Stimulated activated CD4-positive, alpha-beta T cell treated with anti-CD3 and anti-CD28 coated beads, Interleukin-2, amount 100 ng/mL, for 48 hours (primary cell): ENCODE data around the gene RASGRF1.

Experiments used
- DNase-seq, 2 donors: peaks; one replicate each; pipeline ENCODE4 v3.0.0-alpha.2; 2020

Gene RASGRF1

DNA sequence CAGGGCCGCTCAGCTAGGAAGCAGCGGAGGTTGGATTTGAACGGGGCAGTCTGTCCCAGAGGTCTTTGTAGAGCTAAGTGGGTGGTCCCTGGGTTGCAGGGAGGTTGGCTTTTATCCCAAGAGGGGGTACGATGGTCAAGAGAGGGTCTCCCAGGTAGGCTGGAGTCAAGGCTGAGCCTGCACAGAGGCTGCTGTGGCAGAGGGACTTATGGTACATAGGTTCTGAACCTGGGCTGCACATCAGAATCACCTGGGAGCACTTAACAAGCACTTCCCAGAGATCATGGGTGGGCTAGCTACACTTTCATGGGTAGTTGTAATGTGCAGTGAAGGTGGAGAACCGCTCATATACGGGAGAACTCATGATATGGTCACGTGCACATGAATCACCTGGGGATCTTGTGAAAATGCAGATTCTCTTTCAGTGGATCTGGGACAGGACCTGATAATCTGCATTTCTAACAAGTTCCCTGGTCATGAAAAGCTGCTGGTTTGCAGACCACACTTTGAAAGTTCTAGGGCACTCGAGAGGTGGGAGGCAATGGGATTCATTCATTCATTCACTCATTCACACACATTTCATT, 2.9 kb upstream of the RASGRF1 start:
- no peak for DNase-seq

DNA sequence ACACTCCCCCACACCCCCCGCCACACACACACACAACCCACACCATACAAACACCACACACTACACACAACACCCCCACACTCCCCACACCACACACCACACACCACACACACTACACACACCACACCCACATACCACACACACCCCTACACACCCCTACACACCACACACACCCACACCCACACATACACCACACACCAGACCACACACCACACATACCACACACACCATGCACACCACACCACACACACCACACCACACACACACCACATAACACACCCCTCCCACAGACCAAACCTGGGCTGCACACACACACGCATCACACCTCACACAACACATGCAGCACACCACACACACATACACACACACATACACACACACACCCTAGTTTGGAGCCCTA, 1.8 kb upstream of the RASGRF1 start:
- no peak for DNase-seq

DNA sequence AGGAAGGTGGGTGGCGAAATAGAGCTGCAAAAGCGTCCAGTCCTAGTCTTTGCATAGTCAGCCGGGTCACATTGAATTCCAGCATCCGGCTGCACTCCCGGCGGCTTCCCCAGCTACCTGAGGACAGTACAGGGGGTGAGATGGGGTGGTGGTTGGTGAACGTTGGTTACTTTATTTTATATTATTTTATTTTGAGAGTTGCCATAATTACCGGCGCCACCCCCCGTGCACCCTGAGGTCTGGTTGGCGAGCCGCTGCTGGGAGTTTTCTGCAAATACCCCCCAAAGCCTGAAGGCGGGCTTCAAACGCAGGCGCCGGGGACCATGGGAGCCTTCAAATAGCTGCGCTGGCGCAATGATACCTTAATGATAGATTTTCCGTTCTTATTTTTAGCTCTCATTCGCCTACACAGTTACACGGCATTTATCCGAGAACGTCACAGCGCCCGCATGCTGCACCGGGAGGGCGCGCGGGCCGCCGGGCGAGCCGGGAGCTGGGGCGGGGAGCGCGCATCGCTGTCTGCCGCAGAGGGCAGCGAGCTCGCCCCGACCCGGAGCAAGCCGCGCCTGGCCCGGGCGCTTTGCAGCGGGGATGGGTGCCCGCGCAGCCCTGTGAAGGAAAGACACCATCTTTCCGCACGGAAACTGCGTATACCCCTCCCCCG, 756 bp upstream of the RASGRF1 start:
- peak; percentile 13 to 16 for DNase-seq

DNA sequence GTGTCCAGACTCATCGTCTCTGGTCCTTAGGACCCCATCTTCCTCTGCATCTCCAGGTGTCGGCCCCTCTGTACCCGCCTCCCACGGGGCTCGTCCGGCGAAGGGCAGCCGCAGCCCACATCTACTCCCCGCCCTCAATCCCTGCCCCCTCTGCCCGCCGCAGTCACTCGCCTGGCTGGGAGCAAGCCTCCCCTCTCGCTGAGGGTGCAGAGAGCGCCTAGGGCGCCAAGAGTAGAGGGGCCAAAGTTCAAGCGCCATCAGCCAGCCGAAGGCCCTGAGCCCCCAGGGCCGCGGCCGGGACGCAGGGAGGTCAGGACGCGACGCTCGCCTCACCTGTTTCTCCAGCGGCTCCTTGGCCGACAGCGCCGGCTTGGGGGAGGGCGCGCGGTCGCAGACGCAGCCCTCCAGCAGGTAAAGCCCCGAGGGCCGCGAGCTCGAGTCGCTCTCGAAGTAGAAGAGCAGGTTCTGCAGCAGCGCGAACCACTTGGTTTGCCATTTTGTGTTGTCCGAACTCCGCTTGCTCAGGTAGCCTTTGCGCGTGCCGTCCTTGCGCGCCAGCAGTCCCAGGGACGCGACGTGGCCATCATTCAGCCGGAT, 592 bp downstream of the RASGRF1 start:
- DNase-seq, result no peak

DNA sequence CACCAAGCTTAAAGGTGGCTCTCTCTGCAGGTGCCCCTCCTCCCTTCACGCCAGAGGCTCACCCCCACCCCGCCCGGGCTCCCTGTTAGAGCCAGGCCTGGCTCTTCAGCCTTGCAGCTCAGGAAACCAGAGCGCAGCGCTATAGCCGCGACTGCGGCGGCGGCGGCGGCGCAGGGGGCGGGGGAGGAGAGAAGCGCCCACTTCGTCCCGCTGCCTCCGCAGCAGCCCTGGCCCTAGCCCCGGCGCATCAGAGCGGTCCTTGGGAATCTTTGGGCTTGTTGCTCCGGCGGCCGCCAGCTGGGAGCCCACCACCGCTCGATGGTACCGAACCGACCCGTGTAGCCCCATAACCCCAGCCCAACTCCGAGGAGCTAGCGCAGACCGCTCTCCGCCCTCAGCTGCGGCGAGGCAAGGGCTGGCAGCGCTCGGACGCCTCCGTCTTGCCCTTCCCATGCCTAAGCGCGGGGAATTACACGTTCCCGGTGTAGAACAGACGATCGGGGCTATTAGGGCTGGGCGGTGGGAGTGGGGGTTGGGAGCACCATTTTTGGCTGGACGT, 1.2 kb downstream of the RASGRF1 start:
- no peak for DNase-seq

GRCh38 chr15:79088426-79089205, 2.0 kb downstream of the RASGRF1 start:
- no peak for DNase-seq

DNA sequence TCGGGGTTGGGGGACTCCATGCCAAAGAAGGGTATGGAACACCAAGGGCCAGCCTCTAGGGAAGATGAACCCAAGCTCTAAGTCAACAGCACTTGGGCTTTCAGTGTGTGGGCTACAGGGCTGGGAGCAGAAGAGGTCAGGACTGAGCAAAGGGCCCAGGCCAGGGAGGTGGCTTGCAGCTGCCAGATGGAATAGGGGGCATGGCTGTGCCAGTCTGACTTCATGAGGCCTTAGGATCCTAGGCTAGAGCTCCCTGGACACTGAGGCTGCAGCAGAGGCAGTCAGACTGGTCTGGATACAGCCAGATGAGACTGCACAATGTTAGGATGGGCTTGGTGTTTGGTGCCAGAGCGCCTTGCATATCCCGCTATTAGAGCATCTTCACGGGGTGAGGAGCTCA, 3.8 kb downstream of the RASGRF1 start:
- DNase-seq, result no peak

GRCh38 chr15:79084308-79084968, 6.1 kb downstream of the RASGRF1 start:
- no peak for DNase-seq

DNA sequence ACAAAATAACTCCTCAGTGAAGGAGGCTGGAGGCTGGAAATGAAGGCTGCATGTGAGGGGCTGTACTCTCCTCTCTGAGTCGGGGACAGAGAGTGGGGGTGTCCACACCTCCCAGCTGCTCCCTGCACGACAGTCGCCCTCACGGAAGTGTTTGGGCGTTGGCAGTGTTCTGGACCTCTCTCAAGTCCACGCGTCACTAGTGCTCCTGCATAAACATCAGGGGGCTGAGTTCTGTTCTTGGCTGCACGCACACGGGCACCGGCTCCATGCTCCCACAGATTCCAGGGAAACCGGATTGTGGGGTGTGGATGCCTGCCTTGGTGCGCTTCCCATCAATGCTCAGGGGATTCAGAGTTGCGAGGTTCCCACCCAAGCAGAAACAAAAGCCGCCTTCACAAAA, 7.4 kb downstream of the RASGRF1 start:
- DNase-seq, result no peak

DNA sequence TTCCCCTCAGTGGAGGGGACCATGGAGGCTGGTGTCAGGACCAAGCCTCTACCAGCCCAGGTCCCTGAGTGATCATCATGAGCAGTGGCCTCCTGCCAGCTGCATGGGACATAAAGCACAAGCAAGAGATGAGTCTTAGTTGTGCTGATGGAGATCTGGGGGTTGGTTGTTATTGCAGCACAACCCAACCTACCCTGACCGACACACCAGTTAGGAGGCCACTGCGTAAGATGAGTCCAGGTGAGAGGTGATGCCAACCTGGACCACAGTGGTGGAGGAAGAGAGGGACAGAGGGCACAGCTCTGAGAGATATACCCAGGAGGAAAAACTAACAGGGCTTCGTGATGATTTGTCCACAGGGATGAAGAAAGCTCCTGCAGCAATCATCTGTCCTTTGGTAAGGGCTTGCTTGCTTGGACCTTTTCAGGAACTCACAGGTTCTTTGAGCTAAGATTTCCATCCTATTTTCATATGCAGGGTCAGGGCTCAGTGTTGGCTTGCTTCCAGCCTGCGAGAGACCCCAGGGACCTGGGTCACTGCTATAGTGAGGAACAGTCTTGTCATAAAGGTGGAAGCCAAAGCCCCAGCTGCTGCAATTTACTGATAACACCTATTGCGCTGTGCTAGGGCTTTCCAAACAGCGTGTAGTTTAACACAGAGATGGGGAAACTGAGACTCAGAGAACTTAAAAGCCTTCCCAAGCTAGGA, 8.1 kb downstream of the RASGRF1 start:
- no peak for DNase-seq

DNA sequence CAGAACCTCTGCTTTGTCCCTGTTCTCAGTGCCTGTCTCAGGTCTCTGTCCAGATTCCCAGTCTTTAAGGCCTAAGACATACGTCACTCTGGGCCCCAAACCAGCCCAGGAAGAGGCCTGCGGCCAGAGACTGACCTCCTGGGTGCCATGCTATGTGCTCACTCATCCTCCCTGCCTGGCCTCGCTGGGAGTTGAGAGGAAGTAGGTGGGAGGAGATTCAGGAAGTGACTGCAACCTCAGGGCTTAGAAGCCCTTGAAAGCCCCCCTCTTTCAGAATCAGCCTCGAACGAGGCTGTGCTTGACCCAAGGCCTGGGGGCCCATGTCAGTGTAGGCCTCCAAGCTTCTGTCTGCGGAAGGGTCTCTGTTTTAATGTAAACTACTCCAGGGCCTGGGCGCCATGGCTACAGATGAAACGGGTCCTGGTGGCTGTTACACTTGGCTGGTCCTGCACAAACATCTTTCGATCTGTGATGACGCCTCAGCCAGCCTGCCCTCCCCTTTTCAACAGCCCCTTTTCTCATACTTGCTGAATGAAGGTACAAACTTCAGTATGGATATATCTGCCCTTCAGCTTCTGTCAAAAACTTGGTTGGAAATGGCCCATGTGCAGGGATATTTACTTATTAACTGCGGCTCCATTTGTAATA, 11.7 kb downstream of the RASGRF1 start:
- DNase-seq, result no peak

DNA sequence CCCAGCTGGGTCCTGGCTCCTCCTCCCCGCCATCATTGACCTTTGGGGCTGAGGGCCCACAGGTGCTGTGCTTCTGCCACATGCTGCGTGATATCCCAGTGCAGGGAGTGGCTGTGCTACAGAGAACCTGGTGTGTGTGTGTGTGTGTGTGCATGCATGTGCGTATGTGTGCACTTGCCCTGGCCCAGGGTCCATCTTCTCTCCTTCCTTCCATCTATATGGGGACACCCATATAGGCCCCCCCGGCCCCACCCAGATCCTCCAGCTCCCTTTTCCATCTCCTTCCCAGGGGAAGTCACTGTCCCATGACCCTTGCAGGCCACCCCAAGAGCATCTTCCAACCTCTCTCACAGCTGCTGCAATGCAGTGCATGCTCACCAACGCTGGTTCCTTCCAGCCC, 12.6 kb downstream of the RASGRF1 start:
- no peak for DNase-seq

DNA sequence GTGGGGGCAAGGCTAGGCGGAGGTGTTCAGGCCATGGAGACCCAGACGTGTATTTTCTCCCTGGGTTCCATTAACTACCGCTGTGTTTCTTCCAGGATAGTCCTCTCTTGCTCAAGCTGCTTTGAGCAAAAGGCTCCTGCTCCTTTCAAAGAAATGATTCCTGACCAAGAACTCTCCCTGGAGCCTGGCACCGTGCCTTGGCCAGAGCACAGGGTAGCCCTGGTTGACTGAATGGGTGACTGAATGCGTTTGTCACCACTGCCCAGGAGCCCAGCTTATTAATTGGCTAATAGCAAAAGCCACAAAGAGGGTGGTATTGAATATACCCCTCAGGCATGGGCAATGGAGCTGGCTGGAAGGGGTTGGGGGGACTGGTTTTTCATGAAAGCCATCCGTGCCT, 13.9 kb downstream of the RASGRF1 start:
- no peak for DNase-seq

- no peak for DNase-seq
These were observed 15.3 kb downstream of the RASGRF1 start for GRCh38 chr15:79075256-79075655.

DNA sequence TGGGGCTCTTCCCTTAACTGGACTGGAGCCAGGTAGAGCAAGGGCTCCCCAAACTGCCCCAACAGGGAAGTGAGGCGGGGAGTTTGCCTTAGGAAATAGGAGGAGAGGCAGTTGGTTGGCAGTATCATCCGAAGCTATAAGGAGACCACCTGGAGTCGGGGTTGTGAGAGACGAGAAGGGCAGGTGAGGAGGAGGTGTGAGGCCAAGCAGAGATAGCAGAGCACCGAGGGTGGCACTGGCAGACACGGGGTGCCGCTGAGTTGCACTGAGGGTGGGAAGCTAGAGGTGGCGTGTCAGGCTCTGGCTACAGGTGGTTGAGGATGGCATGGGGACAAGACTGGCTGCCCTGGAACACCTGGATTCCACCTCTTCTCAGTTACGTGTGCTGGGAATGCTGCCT, 17.2 kb downstream of the RASGRF1 start:
- no peak for DNase-seq

DNA sequence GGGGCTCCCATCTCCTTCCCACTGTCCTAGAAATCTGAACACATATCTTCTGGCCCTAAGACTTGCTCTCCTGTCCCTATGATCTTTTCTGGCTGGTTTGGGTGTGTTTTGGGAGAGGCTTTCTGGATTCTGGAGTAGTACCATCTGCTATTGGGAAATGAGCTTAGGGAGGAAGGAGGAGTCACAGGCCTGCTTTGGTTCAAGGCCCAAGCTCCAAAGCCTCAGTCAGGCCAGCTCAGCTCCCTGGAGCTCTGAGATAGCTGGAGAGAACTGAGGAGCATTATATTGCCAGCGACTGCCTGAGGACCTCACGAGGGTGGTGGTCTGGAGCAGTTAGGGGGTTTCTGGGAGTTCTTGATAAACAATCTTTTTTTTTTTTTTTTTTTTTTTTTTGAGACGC, 18.7 kb downstream of the RASGRF1 start:
- DNase-seq, result no peak

DNA sequence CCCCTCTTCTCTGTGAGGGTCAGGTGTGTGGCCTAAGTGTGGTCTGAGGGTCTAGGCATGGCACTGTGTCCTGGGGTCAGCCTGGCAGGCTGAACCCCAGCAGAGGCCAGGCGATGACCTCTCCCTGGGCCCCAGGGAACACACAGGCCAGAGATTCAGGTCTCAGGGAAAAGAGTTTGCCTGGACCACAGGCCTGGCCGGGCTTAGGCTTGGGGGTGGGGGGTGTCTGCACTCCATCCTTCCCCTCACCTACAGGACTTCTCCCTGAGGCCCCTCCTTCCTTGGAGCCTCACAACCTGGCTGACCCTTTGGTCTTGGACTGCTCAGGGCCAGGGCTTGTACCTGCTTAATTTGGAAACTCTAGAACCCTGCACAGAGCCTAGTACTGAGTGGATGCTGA, 21.8 kb downstream of the RASGRF1 start:
- no peak for DNase-seq

GRCh38 chr15:79067969-79068368, 22.6 kb downstream of the RASGRF1 start:
- DNase-seq, result no peak

GRCh38 chr15:79067072-79067833, 23.3 kb downstream of the RASGRF1 start:
- no peak for DNase-seq

GRCh38 chr15:79066391-79067071, 24.0 kb downstream of the RASGRF1 start:
- DNase-seq, result no peak
